ENCODE measurements around the gene LIG3. TPM values are rescaled to one million over a fixed set of nuclear protein-coding genes. Genes with fewer than 3 reads are reported as not detected.
A peak's percentile ranks its signal among the peaks of the same experiment; 100 is the strongest.
"Not testable (repeated sequence)": the region's sequence is repeated elsewhere in the genome, so short reads cannot be mapped to it uniquely, and the experiment has no call there.

Gene LIG3
- 24.5 TPM for total RNA-seq

DNA sequence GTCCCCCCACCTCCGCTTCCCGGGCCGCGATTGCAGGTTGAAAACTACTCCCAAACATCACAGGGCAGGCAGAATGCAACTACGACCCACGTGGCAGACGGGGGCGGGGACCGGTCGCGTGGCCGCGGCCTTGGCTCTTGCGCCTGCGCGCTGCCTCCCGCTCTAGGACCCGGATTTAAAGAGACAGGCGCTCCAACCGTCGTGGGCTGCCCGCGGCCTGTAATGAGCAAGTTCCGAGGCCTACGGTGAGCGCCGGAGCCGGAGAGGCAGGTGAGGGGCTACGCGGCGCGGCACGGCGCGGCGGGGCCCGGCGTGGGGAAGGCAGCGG, at the start of gene LIG3:
TSS of gene LIG3 (plus strand) at position 160 of the 328 bp plus-strand sequence. CDS start 2,494 bp downstream, outside the sequence.
- no peaks in the 10 kb centered on the region for H3K9me3 ChIP-seq
- peaks cover 0 to 22% of the 10 kb centered on the region in 2 donors for H3K4me1 ChIP-seq
- peak within 1 kb of the TSS; percentile 99 to 100 for H3K27ac ChIP-seq
- intact Hi-C loops (cut with DNase I): loop anchor here (1.0 to 10.0 kb wide), 5 partner anchors 19 to 827 kb away; partner anchors contain the start of genes CCT6B, PEX12, TAF15 and ZNF830
- peaks cover 0 to 2% of the 10 kb centered on the region in 2 donors for H3K36me3 ChIP-seq
- TF ChIP-seq, protein P1, sequence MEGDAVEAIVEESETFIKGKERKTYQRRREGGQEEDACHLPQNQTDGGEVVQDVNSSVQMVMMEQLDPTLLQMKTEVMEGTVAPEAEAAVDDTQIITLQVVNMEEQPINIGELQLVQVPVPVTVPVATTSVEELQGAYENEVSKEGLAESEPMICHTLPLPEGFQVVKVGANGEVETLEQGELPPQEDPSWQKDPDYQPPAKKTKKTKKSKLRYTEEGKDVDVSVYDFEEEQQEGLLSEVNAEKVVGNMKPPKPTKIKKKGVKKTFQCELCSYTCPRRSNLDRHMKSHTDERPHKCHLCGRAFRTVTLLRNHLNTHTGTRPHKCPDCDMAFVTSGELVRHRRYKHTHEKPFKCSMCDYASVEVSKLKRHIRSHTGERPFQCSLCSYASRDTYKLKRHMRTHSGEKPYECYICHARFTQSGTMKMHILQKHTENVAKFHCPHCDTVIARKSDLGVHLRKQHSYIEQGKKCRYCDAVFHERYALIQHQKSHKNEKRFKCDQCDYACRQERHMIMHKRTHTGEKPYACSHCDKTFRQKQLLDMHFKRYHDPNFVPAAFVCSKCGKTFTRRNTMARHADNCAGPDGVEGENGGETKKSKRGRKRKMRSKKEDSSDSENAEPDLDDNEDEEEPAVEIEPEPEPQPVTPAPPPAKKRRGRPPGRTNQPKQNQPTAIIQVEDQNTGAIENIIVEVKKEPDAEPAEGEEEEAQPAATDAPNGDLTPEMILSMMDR (IDR thresholded peaks at IDR 0.05): no peak
- peak within 1 kb of the TSS; percentile 96 to 97 for H3K4me3 ChIP-seq
- peak; percentile 70 to 96 for DNase-seq (ENCODE audit: low spot score in 2 of 2)
- no peaks in the 10 kb centered on the region for H3K27me3 ChIP-seq

DNA sequence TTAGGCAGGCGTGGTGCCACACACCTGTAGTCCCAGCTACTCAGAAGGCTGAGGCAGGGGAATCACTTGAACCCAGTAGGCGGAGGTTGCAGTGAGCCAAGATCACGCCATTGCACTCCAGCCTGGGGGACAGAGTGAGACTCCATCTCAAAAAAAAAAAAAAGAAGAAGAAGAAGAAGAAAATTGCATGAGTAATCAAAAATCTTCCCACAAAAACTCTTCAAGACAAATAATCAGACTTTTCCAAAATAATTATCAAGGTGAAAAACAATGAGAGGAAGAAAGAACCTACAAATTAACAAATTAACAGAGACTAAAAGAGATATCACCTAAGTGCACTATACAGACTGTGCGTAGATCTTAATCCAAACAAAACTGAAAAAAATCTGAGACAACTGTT, 29.5 kb upstream of the LIG3 start:
- DNase-seq (ENCODE audit: low spot score in 2 of 2); H3K9me3 ChIP-seq; H3K27me3 ChIP-seq; H3K4me3 ChIP-seq; H3K36me3 ChIP-seq; H3K4me1 ChIP-seq; intact Hi-C loops (cut with DNase I); H3K27ac ChIP-seq: not testable (repeated sequence)

DNA sequence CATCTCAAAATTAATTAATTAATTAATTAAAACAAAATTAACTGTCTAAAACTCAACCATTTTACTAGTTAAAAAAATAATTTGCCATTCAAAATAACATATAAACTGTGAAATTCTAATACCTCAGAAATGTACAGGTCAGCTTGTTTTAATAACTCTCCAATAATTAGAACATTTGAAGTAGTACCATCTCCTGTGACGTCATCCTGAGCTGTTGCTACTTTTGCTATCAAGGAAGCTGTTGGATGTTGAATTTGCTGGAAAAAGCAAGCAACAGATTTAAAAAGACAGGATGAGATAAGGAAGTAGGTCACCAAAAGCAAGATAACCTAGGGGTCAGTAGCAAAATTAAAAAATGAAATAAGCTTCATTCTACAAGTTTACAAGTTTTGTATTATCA, 21.9 kb upstream of the LIG3 start:
- DNase-seq (ENCODE audit: low spot score in 2 of 2): no peak
- H3K27me3 ChIP-seq: no peaks in the 10 kb centered on the region
- H3K36me3 ChIP-seq: peaks cover 0 to under 1% of the 10 kb centered on the region in 2 donors
- TF ChIP-seq, protein P1 (IDR thresholded peaks at IDR 0.05): no peak
- no peak overlapping the region for H3K4me3 ChIP-seq
- H3K27ac ChIP-seq: no peak overlapping the region
- intact Hi-C loops (cut with DNase I): no loop called here
- no peaks in the 10 kb centered on the region for H3K9me3 ChIP-seq
- peaks cover 5 to 10% of the 10 kb centered on the region in 2 donors for H3K4me1 ChIP-seq

DNA sequence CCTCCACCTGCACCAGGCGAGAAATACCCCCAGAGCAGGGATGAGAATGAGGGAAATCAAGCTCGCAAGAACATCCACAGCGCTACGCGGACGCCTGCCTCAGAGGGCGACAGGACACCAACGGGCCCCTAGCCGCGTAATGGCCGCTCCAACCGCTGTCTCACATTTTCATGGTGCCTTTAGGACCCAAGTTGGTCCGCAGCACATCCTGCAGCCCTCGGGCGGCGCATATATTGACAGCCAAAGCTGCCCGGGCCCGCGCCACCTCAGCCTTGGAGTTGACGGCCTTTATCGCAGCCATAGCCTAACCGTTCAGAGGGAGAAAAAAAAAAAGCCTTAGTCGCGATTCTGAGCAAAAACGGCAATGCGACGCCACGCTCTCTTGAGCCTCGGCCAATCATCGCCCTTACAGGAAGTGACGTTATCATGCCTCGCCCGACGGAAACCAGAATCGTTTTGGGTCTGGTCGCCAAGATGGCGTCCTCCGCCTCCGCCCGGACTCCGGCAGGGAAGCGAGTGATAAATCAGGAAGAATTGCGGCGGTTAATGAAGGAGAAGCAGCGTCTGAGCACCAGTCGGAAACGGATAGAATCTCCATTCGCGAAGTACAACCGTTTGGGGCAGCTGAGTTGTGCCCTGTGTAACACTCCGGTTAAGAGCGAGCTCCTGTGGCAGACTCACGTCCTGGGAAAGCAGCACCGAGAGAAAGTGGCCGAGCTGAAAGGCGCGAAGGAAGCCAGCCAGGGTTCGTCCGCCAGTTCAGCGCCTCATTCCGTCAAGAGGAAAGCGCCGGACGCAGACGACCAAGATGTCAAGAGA, 19.0 kb upstream of the LIG3 start, which contains the start of the genes CCT6B and ZNF830:
TSS of gene CCT6B (minus strand) at position 368 of the 819 bp plus-strand sequence. CDS start at position 301, 67 bp downstream.
TSS of gene ZNF830 (plus strand) at position 448 of the 819 bp plus-strand sequence. CDS start at position 475, 27 bp downstream.
- H3K36me3 ChIP-seq: peaks cover 16 to 25% of the 10 kb centered on the region in 2 donors
- H3K4me3 ChIP-seq: peak within 1 kb of the TSS; percentile 84
- intact Hi-C loops (cut with DNase I): loop anchor here (1.0 to 5.0 kb wide), 5 partner anchors 19 to 1526 kb away; partner anchors contain the start of genes LIG3 and ZNHIT3
- TF ChIP-seq, protein P1 (IDR thresholded peaks at IDR 0.05): peak in 1 of 3 experiments; percentile 1
- DNase-seq (ENCODE audit: low spot score in 2 of 2): peak; percentile 65 to 96
- no peaks in the 10 kb centered on the region for H3K27me3 ChIP-seq
- no peaks in the 10 kb centered on the region for H3K9me3 ChIP-seq
- peaks cover 5 to 10% of the 10 kb centered on the region in 2 donors for H3K4me1 ChIP-seq
- peak within 1 kb of the TSS; percentile 87 to 93 for H3K27ac ChIP-seq

DNA sequence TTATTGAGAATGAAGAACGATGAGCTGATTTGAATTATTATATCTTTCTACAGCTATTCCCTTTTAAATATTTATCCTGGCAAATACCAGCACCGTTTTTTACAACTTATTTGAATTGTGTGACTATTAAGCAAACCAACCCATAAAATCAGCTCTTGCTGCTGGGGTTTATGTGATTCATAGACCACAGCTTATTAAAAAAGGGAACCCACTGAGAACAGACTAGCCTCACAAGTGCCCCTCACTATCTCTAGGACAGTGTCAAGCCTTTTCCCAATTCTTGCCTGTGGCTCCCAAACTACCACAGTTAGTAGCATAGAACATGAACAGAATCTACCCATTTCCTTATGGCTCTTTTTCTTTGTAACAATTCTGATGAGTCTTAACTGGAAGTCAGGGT, 6.1 kb upstream of the LIG3 start:
- intact Hi-C loops (cut with DNase I): no loop called here
- TF ChIP-seq, protein P1 (IDR thresholded peaks at IDR 0.05): no peak
- Histone ChIP-seq H3K9me3 (no peaks in the 10 kb centered on the region), H3K27ac (no peak overlapping the region), H3K36me3 (no peaks in the 10 kb centered on the region), H3K27me3 (no peaks in the 10 kb centered on the region), H3K4me1 (no peaks in the 10 kb centered on the region), H3K4me3 (no peak overlapping the region)
- no peak for DNase-seq (ENCODE audit: low spot score in 2 of 2)
